Measurements from ENCODE around the gene KRT73.

GRCh38 chr12:52581066-52581465 is 37.3 kb downstream of the KRT73 start:
- TF ChIP-seq EZH2 (IDR thresholded peaks at IDR 0.05; ENCODE audit: low read depth, unreplicated experiment) (no peak), EZH2phosphoT487 (IDR thresholded peaks at IDR 0.05; ENCODE audit: unreplicated experiment) (no peak), CREB1 (CRISPR knock-in tag; IDR thresholded peaks at IDR 0.05; ENCODE audit: low read depth) (no peak), CTCF (conservative IDR thresholded peaks at IDR 0.05; ENCODE audit: low read depth in 2 of 2) (no peak), NANOG (IDR thresholded peaks at IDR 0.05; ENCODE audit: borderline replicate concordance) (no peak), POLR2AphosphoS5 (IDR thresholded peaks at IDR 0.05; ENCODE audit: low read depth) (no peak), JUNB (IDR thresholded peaks at IDR 0.05; ENCODE audit: unreplicated experiment) (no peak)
- TF ChIP-seq, protein P1, sequence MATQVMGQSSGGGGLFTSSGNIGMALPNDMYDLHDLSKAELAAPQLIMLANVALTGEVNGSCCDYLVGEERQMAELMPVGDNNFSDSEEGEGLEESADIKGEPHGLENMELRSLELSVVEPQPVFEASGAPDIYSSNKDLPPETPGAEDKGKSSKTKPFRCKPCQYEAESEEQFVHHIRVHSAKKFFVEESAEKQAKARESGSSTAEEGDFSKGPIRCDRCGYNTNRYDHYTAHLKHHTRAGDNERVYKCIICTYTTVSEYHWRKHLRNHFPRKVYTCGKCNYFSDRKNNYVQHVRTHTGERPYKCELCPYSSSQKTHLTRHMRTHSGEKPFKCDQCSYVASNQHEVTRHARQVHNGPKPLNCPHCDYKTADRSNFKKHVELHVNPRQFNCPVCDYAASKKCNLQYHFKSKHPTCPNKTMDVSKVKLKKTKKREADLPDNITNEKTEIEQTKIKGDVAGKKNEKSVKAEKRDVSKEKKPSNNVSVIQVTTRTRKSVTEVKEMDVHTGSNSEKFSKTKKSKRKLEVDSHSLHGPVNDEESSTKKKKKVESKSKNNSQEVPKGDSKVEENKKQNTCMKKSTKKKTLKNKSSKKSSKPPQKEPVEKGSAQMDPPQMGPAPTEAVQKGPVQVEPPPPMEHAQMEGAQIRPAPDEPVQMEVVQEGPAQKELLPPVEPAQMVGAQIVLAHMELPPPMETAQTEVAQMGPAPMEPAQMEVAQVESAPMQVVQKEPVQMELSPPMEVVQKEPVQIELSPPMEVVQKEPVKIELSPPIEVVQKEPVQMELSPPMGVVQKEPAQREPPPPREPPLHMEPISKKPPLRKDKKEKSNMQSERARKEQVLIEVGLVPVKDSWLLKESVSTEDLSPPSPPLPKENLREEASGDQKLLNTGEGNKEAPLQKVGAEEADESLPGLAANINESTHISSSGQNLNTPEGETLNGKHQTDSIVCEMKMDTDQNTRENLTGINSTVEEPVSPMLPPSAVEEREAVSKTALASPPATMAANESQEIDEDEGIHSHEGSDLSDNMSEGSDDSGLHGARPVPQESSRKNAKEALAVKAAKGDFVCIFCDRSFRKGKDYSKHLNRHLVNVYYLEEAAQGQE (IDR thresholded peaks at IDR 0.05; ENCODE audit: unreplicated experiment): no peak

All from GM23338 (cell line).